HepG2 (cell line): ENCODE data around the gene PLEKHG2. TPM values are rescaled to one million over a fixed set of nuclear protein-coding genes. Genes with fewer than 3 reads are reported as not detected.

Source experiments
- HDAC1 ChIP-seq: sonication (generic); formaldehyde crosslinking; IDR thresholded peaks from 2 replicates; pipeline ENCODE4 v1.5.1; 2020; ENCODE audit warnings: mild to moderate bottlenecking, missing genetic modification reagents
- HOXA9 ChIP-seq: sonication (generic); formaldehyde crosslinking; IDR thresholded peaks from 2 replicates; pipeline ENCODE4 v1.8.1; 2022; ENCODE audit warnings: missing genetic modification reagents, mild to moderate bottlenecking, moderate library complexity, borderline replicate concordance
- KDM3A ChIP-seq: IDR thresholded peaks from 2 replicates; pipeline ENCODE4 v1.6.1; 2018; ENCODE audit warnings: low read depth, missing compliant biosample characterization
- NFIB ChIP-seq: sonication (generic); formaldehyde crosslinking; IDR thresholded peaks from 2 replicates; pipeline ENCODE4 v1.9.0; 2021; ENCODE audit warnings: missing genetic modification reagents, mild to moderate bottlenecking, borderline replicate concordance
- NFIC ChIP-seq: IDR thresholded peaks from 2 replicates; pipeline ENCODE4 v1.6.1; 2012; ENCODE audit warnings: mild to moderate bottlenecking, low read length, inconsistent platforms
- PLRG1 ChIP-seq: fragments of 450-650 bp; conservative IDR thresholded peaks from 2 replicates; pipeline ENCODE4 v1.6.1; 2016
- RARA ChIP-seq: IDR thresholded peaks from 2 replicates; pipeline ENCODE4 v1.6.1; 2016; ENCODE audit warnings: missing genetic modification reagents, missing compliant biosample characterization
- SIX4 ChIP-seq: sonication (generic); formaldehyde crosslinking; IDR thresholded peaks from 2 replicates; pipeline ENCODE4 v1.4.0; 2020; ENCODE audit warnings: missing genetic modification reagents
- SP5 ChIP-seq: IDR thresholded peaks from 2 replicates; pipeline ENCODE4 v1.6.1; 2016; ENCODE audit warnings: low read depth, borderline replicate concordance
- ZBTB42 ChIP-seq: sonication (generic); formaldehyde crosslinking; IDR thresholded peaks from 2 replicates; pipeline ENCODE4 v1.5.0; 2020; ENCODE audit warnings: mild to moderate bottlenecking, missing genetic modification reagents
- ZFX ChIP-seq: sonication (generic); formaldehyde crosslinking; IDR thresholded peaks from 2 replicates; pipeline ENCODE4 v1.4.0; 2020; ENCODE audit warnings: mild to moderate bottlenecking, low read depth, missing genetic modification reagents, moderate library complexity
- ZKSCAN8 ChIP-seq: IDR thresholded peaks from 2 replicates; pipeline ENCODE4 v1.6.1; 2016; ENCODE audit warnings: borderline replicate concordance, missing genetic modification reagents, missing compliant biosample characterization
- ZNF20 ChIP-seq: sonication (generic); formaldehyde crosslinking; IDR thresholded peaks from 2 replicates; pipeline ENCODE4 v1.4.0; 2020; ENCODE audit warnings: mild to moderate bottlenecking, moderate library complexity, missing genetic modification reagents
- ZNF337 ChIP-seq: sonication (generic); formaldehyde crosslinking; IDR thresholded peaks from 2 replicates; pipeline ENCODE4 v1.5.1; 2020; ENCODE audit warnings: missing genetic modification reagents, low read depth, mild to moderate bottlenecking, borderline replicate concordance
- ZNF460 ChIP-seq: sonication (generic); formaldehyde crosslinking; IDR thresholded peaks from 2 replicates; pipeline ENCODE4 v1.5.1; 2020; ENCODE audit warnings: missing genetic modification reagents, mild to moderate bottlenecking, borderline replicate concordance
- polyA plus RNA-seq, 8 experiments: library from polyadenylated mRNA; depleted of rRNA in 3 of 8; stranded (reverse) in 7 of 8; unstranded in 1 of 8; fragments of >200 nt; fragmentation: Illumina TruSeq in 4 of 8; extraction: Trizol in 4 of 8; gene quantifications; 2 replicates each; pipeline versions ENCODE4 v1.2.1 to v1.2.3, GENCODE V29; 2011 to 2016; ENCODE audit warnings: low read depth in 4 of 8, missing spikeins in 1 of 8, mixed read lengths in 1 of 8; ENCODE audit not compliant: insufficient read depth in 1 of 8
- total RNA-seq, 5 experiments: library from RNA; depleted of rRNA; stranded (reverse); fragments of >200 nt; fragmentation: Illumina TruSeq; extraction: Trizol; gene quantifications; 2 replicates each; pipeline ENCODE4 v1.2.3, GENCODE V29; 2016; ENCODE audit warnings: low read depth in 1 of 5
- TF ChIP-seq, protein P1 (sequence below): sonication (generic); formaldehyde crosslinking; IDR thresholded peaks from 2 replicates; pipeline ENCODE4 v1.9.0; 2021; ENCODE audit warnings: missing genetic modification reagents, mild to moderate bottlenecking, borderline replicate concordance
- TF ChIP-seq, protein P2 (sequence below): sonication (generic); formaldehyde crosslinking; IDR thresholded peaks from 2 replicates; pipeline ENCODE4 v1.4.0; 2020; ENCODE audit warnings: mild to moderate bottlenecking, missing genetic modification reagents
- TF ChIP-seq, protein P3 (sequence below): sonication (generic); formaldehyde crosslinking; IDR thresholded peaks from 2 replicates; pipeline ENCODE4 v1.5.0; 2020; ENCODE audit warnings: mild to moderate bottlenecking, missing genetic modification reagents
- TF ChIP-seq, protein P4 (sequence below): sonication (generic); formaldehyde crosslinking; IDR thresholded peaks from 2 replicates; pipeline ENCODE4 v1.4.0; 2020; ENCODE audit warnings: low read depth, mild to moderate bottlenecking, missing genetic modification reagents
- TF ChIP-seq, protein P5 (sequence below): sonication (generic); formaldehyde crosslinking; IDR thresholded peaks from 2 replicates; pipeline ENCODE4 v1.5.0; 2020; ENCODE audit warnings: mild to moderate bottlenecking, missing genetic modification reagents

The PLEKHG2 gene
- total and polyA plus RNA-seq, 2 of the 13 experiments (the other 11 are each of a cell fraction or from before 2014, with no cell fraction given), result 3.6 to 6.8 TPM

DNA sequence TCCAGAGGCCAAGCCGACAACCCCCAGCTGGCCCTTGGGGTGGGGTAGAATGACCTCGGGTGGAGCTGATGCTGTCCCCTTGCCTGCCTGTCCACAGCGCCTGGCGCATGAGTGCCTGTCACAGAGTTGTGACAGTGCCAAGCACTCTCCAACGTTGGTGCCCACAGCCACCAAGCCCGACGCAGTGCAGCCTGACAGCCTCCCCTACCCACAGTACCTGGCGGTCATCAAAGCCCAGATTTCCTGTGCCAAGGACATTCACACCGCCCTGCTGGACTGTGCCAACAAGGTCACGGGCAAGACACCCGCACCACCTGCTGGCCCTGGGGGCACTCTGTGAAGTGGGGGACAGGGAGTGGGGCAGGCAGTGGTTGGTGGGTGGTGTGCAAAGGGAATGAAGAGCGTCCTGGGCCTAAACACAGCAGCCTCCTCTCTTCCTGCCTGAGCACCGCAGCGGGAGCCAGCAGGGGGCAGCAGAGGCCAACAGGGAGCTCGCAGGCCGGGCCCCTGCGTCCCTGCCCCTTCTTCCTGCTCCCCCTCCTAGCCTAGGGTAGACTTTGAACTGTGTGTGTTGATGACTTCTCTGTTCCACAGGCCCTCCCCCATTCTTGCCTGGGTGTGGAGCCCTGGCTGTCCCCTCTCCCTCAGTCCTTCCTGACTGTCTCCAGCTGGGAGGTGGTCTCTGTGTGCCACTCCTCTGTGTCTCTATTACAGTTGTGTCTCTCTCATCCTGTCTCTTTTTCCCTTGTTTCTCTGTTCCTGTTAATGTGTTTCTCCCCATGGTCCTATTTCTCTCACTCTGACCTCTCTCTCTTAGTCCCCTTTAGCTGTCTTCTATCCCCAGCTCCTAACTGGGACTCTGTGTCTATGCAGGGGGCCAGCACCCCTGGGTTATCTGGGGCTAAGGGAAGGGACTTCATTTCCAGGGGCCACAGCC, 14.8 kb upstream of the PLEKHG2 start (continued):
- TF ChIP-seq, protein P1, sequence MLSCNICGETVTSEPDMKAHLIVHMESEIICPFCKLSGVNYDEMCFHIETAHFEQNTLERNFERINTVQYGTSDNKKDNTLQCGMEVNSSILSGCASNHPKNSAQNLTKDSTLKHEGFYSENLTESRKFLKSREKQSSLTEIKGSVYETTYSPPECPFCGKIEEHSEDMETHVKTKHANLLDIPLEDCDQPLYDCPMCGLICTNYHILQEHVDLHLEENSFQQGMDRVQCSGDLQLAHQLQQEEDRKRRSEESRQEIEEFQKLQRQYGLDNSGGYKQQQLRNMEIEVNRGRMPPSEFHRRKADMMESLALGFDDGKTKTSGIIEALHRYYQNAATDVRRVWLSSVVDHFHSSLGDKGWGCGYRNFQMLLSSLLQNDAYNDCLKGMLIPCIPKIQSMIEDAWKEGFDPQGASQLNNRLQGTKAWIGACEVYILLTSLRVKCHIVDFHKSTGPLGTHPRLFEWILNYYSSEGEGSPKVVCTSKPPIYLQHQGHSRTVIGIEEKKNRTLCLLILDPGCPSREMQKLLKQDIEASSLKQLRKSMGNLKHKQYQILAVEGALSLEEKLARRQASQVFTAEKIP (CRISPR knock-in tag), result no peak
- TF ChIP-seq, protein P2, sequence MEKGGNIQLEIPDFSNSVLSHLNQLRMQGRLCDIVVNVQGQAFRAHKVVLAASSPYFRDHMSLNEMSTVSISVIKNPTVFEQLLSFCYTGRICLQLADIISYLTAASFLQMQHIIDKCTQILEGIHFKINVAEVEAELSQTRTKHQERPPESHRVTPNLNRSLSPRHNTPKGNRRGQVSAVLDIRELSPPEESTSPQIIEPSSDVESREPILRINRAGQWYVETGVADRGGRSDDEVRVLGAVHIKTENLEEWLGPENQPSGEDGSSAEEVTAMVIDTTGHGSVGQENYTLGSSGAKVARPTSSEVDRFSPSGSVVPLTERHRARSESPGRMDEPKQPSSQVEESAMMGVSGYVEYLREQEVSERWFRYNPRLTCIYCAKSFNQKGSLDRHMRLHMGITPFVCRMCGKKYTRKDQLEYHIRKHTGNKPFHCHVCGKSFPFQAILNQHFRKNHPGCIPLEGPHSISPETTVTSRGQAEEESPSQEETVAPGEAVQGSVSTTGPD (CRISPR knock-in tag), result no peak
- TF ChIP-seq ZKSCAN8 (CRISPR knock-in tag) (peak; percentile 85; the same call in 1 of the 2 replicates), RARA (CRISPR knock-in tag) (peak; percentile 95), NFIC (no peak), PLRG1 (no peak), HOXA9 (CRISPR knock-in tag) (no peak), ZBTB42 (no peak), ZNF460 (CRISPR knock-in tag) (no peak), ZNF20 (CRISPR knock-in tag) (no peak), ZFX (peak; percentile 71; the same call in 1 of the 2 replicates), ZNF337 (CRISPR knock-in tag) (peak; percentile 82; the same call in 1 of the 2 replicates), HDAC1 (CRISPR knock-in tag) (peak; percentile 61; the same call in 1 of the 2 replicates), NFIB (CRISPR knock-in tag) (no peak), SP5 (CRISPR knock-in tag) (peak; percentile 87), SIX4 (CRISPR knock-in tag) (no peak), KDM3A (peak; percentile 96)
- TF ChIP-seq, protein P3, sequence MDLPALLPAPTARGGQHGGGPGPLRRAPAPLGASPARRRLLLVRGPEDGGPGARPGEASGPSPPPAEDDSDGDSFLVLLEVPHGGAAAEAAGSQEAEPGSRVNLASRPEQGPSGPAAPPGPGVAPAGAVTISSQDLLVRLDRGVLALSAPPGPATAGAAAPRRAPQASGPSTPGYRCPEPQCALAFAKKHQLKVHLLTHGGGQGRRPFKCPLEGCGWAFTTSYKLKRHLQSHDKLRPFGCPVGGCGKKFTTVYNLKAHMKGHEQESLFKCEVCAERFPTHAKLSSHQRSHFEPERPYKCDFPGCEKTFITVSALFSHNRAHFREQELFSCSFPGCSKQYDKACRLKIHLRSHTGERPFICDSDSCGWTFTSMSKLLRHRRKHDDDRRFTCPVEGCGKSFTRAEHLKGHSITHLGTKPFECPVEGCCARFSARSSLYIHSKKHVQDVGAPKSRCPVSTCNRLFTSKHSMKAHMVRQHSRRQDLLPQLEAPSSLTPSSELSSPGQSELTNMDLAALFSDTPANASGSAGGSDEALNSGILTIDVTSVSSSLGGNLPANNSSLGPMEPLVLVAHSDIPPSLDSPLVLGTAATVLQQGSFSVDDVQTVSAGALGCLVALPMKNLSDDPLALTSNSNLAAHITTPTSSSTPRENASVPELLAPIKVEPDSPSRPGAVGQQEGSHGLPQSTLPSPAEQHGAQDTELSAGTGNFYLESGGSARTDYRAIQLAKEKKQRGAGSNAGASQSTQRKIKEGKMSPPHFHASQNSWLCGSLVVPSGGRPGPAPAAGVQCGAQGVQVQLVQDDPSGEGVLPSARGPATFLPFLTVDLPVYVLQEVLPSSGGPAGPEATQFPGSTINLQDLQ, result no peak
- TF ChIP-seq, protein P4, sequence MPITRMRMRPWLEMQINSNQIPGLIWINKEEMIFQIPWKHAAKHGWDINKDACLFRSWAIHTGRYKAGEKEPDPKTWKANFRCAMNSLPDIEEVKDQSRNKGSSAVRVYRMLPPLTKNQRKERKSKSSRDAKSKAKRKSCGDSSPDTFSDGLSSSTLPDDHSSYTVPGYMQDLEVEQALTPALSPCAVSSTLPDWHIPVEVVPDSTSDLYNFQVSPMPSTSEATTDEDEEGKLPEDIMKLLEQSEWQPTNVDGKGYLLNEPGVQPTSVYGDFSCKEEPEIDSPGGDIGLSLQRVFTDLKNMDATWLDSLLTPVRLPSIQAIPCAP, result no peak
- TF ChIP-seq, protein P5, sequence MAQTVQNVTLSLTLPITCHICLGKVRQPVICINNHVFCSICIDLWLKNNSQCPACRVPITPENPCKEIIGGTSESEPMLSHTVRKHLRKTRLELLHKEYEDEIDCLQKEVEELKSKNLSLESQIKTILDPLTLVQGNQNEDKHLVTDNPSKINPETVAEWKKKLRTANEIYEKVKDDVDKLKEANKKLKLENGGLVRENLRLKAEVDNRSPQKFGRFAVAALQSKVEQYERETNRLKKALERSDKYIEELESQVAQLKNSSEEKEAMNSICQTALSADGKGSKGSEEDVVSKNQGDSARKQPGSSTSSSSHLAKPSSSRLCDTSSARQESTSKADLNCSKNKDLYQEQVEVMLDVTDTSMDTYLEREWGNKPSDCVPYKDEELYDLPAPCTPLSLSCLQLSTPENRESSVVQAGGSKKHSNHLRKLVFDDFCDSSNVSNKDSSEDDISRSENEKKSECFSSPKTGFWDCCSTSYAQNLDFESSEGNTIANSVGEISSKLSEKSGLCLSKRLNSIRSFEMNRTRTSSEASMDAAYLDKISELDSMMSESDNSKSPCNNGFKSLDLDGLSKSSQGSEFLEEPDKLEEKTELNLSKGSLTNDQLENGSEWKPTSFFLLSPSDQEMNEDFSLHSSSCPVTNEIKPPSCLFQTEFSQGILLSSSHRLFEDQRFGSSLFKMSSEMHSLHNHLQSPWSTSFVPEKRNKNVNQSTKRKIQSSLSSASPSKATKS, result 0 out of 2 replicates have a peak, but pooled peaks have one; percentile 37
